Colonic mucosa (tissue), 4 donors: ENCODE data around the gene POSTN. TPM values are rescaled to one million over a fixed set of nuclear protein-coding genes. Genes with fewer than 3 reads are reported as not detected.

Experiments used
- DNase-seq: peaks from one replicate; pipeline ENCODE4 v3.0.0-alpha.2; 2020
- H3K27ac ChIP-seq: fragments of 200-600 bp; one replicate; pipeline ENCODE4 v1.8.0; 2021
- H3K27me3 ChIP-seq: fragments of 200-600 bp; one replicate; pipeline ENCODE4 v1.8.0; 2021
- H3K36me3 ChIP-seq: fragments of 200-600 bp; one replicate; pipeline ENCODE4 v1.8.0; 2021
- H3K4me1 ChIP-seq: fragments of 200-600 bp; one replicate; pipeline ENCODE4 v1.8.0; 2021; ENCODE audit warnings: mild to moderate bottlenecking
- H3K4me3 ChIP-seq: fragments of 200-600 bp; one replicate; pipeline ENCODE4 v1.8.0; 2021
- H3K9ac ChIP-seq, 2 donors: one replicate each; pipeline ENCODE4 v1.7.0; 2013; ENCODE audit warnings: control low read depth in 2 of 2, low read depth in 2 of 2, low read length in 2 of 2
- H3K9me3 ChIP-seq: fragments of 200-600 bp; one replicate; pipeline ENCODE4 v1.8.0; 2021
- intact Hi-C: fragments of 100-400 bp; cut with DNase I; formaldehyde crosslinking; loops from one replicate; pipeline ENCODE4 v1.14.1; 2022
- total RNA-seq, 2 donors: library from RNA; stranded (reverse); fragmentation: NEBNext Ultra II Directional in 1 of 2; extraction: Animal tissue kit (Norgen Biotek cat#: 25700) in 1 of 2; gene quantifications; one replicate each; pipeline ENCODE4 v1.2.1, GENCODE V29; 2021
- TF ChIP-seq, protein P1 (sequence below): fragments of 200-600 bp; IDR thresholded peaks from one replicate; pipeline ENCODE4 v1.8.0; 2022; ENCODE audit warnings: antibody characterized with exemption, mild to moderate bottlenecking
- donor health status: healthy.
- donor health status: DM: no; HTN: no; CAD: no.
- donor health status: DM: no; HTN: no; CAD: no.

The POSTN gene
- total RNA-seq, 2 donors from 2014 or later, result 20.6 to 40.3 TPM

DNA sequence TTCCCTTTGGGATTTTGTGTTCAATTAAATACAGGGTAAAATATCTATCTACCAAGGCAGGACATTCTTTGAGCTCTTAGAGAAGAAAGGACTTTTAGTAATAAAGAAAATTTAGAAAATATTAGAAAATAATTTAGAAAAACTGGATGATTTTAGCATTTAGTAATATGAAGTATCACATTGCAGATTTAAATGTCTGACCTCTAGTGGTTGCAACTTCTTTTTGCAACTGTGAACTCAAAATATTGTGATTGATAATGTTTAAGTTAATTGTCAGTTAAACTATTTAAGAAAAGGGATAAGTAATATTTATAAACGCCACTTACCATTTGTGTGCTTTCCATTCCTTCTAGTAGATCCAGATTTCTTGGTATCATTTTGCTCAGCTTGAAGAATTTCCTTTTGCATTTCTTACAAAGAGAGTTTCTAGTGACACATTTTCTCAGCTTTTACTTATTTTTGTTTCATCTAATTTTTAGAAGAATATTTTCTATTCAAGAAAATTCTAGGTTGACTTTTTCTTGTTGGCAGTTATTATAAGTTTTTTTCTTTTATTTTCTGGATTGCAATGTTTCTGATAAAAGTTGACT is 10.3 kb upstream of the POSTN start:
- no peak overlapping the region for H3K27ac ChIP-seq
- H3K4me3 ChIP-seq, result no peak overlapping the region
- H3K9me3 ChIP-seq, result no peaks in the 10 kb centered on the region
- no peaks in the 10 kb centered on the region for H3K4me1 ChIP-seq
- no peaks in the 10 kb centered on the region for H3K27me3 ChIP-seq
- intact Hi-C loops, result loop anchor here (10.0 kb wide), 1 partner anchor 534 kb away; no protein-coding TSS in a partner anchor
- TF ChIP-seq, protein P1, sequence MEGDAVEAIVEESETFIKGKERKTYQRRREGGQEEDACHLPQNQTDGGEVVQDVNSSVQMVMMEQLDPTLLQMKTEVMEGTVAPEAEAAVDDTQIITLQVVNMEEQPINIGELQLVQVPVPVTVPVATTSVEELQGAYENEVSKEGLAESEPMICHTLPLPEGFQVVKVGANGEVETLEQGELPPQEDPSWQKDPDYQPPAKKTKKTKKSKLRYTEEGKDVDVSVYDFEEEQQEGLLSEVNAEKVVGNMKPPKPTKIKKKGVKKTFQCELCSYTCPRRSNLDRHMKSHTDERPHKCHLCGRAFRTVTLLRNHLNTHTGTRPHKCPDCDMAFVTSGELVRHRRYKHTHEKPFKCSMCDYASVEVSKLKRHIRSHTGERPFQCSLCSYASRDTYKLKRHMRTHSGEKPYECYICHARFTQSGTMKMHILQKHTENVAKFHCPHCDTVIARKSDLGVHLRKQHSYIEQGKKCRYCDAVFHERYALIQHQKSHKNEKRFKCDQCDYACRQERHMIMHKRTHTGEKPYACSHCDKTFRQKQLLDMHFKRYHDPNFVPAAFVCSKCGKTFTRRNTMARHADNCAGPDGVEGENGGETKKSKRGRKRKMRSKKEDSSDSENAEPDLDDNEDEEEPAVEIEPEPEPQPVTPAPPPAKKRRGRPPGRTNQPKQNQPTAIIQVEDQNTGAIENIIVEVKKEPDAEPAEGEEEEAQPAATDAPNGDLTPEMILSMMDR, result no peak
- no peaks in the 10 kb centered on the region for H3K36me3 ChIP-seq
- H3K9ac ChIP-seq, result no peak overlapping the region
- no peak for DNase-seq

DNA sequence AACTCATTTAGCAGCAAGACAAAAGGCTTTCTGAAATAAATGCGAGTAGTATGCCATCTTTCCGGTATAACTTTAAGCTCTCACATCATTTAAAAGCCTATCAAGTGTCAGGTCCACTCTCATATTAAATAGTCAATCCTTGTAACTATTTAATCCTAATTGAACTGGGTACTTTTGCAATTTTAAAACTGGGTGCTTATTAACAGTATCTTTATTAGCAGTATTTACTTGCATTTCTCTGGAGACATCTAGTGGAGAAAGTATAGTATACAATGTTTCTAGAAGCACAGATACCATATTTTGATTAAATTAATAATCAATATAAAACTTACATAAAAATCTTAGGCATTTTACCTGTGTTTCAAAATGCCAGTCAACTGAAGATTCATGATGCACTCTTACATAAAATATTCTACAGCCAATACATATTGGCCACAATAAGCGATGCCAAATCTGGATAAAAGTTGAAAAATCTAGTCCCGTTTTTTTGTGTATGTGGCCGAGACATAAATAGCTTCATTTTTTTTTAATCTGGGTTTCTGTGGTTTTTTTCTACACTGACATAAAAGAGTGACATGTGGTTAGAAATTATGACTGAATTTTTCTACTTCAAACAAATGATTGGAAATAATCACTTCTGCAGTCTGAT is 4.3 kb upstream of the POSTN start:
- H3K9me3 ChIP-seq, result no peaks in the 10 kb centered on the region
- H3K4me3 ChIP-seq, result no peak overlapping the region
- no peaks in the 10 kb centered on the region for H3K4me1 ChIP-seq
- intact Hi-C loops, result loop anchor here (5.0 to 10.0 kb wide), 2 partner anchors 496 to 528 kb away; partner anchors contain the start of gene CSNK1A1L
- TF ChIP-seq, protein P1, result peak; percentile 23
- no peak overlapping the region for H3K9ac ChIP-seq
- no peaks in the 10 kb centered on the region for H3K27me3 ChIP-seq
- H3K36me3 ChIP-seq, result no peaks in the 10 kb centered on the region
- H3K27ac ChIP-seq, result no peak overlapping the region
- DNase-seq, result no peak

DNA sequence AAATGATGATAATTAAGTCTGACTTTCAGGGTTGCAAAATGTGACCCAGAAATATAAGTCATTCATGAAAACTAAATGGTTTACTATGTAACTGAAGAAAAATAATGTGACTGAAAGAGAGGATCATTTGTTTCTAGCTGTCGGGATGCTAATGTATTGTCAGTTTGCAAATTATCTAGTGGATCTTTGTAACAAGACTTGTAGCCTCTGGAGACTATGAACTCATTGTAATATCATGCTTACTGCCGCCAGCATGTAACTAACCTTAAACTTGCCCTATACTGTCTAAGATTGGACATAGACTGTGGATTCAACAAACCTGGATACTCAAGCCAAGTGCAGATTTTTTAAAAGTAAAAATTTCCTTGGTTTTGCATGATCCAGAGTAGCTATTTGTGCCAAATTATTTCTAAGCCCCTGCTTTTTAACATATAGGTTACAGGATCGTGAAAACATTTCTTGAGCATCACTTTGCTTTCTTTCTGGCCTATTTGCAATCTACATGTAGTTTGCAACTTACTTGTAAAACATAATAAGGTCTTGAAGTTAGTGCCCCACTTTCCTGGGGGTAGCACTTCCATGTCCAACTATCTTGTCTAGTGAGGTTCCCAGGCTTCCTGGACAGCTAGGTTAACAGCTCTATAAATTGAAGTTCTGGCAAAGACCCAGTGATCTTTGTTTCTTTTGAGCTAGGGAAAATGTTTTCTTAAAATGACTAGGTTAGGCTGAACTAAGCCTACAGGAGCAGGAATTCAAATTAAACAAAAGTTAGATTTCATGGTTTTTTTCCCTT is 3.3 kb upstream of the POSTN start:
- no peak overlapping the region for H3K27ac ChIP-seq
- intact Hi-C loops, result loop anchor here (5.0 to 10.0 kb wide), 2 partner anchors 495 to 527 kb away; partner anchors contain the start of gene CSNK1A1L
- no peaks in the 10 kb centered on the region for H3K9me3 ChIP-seq
- no peaks in the 10 kb centered on the region for H3K27me3 ChIP-seq
- no peak overlapping the region for H3K4me3 ChIP-seq
- DNase-seq, result no peak
- H3K4me1 ChIP-seq, result no peaks in the 10 kb centered on the region
- H3K9ac ChIP-seq, result no peak overlapping the region
- TF ChIP-seq, protein P1, result no peak
- no peaks in the 10 kb centered on the region for H3K36me3 ChIP-seq

GRCh38 chr13:37599519-37599918 is 951 bp upstream of the POSTN start:
- TF ChIP-seq, protein P1, result no peak
- Histone ChIP-seq H3K9me3 (no peaks in the 10 kb centered on the region), H3K27me3 (no peaks in the 10 kb centered on the region), H3K36me3 (no peaks in the 10 kb centered on the region), H3K4me1 (no peaks in the 10 kb centered on the region), H3K4me3 (no peak overlapping the region), H3K27ac (no peak overlapping the region), H3K9ac (no peak overlapping the region)
- no peak for DNase-seq
- intact Hi-C loops, result no loop called here

DNA sequence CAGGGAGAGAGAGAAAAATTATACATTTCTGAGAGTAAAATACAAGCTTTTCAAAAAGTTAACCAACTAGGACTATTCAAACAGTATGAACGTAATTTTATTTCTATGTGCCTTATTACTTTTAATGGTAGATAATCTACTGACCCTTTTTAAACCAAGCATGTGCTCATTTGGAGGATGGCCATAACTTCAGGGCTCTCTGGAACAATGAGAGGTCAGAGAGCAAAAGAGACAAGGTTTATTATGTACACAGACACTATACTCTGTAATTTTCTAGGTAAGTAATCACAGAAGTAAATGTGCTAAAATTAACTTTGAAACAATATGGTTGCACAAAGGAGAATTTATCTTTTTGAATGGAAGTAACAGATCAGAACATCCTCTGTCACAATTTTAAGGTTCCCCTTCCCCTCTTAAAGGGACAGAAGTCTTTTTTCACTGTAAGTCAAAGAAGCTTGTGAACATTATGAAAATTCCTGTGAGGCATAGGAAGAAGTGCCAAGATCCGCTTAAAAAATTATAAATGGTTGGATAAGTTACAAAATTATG is 1.0 kb downstream of the POSTN start:
- no peak for DNase-seq
- Histone ChIP-seq H3K9me3 (no peaks in the 10 kb centered on the region), H3K4me1 (no peaks in the 10 kb centered on the region), H3K4me3 (no peak overlapping the region), H3K36me3 (no peaks in the 10 kb centered on the region), H3K27ac (no peak overlapping the region), H3K9ac (no peak overlapping the region), H3K27me3 (no peaks in the 10 kb centered on the region)
- intact Hi-C loops, result no loop called here
- TF ChIP-seq, protein P1, result no peak
